NCI-H1417 treated with DMSO at 0.1 percent for 48 hours (cell line): ENCODE measurements around the gene WNT3A.

Experiments used
- DNase-seq: peaks from one replicate; lab custom pipeline; 2025; lab: John Stamatoyannopoulos, UW

WNT3A gene

DNA sequence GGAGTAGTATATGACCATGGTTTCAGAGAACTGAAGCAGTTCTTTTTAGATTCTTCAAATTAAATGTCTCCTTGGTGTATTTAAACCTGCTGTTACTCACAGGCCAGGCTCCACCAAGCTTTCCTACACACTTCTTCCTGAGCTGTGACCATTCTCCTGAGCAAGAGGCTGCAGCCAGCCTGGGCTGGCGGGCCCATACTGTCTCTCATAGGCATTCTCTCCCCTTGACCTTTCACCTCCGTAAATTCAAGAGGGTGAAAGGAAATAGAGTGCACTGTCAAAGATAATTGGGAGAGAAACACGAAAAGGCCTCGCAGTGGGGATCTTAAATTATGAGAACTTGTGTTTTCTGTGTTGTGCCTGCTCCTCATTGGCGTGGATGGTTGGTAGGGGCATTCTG lies 78.0 kb downstream of the WNT3A start:
- no peak for DNase-seq

DNA sequence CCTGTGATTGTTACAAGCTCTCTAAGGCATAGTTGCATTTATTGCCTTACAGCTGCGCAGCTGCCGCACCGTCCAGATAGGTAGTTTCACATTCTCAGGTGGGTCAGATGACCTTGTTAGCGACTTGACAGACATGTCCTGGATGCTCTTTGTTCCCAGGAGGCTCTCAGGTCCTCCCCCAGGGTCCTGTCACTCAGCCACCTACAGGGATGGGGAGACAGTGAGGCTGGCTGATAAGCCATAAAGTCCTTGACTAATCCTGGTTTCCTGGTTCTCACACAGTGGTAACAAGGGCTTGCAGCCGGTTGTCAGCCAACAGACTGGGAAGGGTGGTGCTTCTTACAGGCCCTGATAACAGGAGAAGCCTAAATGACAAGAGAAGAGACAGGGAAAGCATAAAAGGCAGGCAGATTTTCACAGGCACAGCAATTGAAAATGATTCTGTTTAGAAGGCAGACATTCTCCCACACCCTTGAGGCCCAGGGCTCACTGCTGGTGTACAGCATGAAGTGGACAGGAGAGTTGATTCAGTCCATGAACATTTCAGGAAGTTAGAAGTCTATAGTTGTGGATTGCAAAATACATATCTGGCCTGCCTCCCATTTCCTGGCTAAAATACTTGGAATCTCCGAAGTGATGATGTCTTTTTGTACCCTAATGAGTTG lies 78.6 kb downstream of the WNT3A start:
- no peak for DNase-seq

GRCh38 chr1:228087771-228088251 lies 81.0 kb downstream of the WNT3A start:
- no peak for DNase-seq

GRCh38 chr1:228088586-228089498 lies 82.0 kb downstream of the WNT3A start:
- DNase-seq: no peak

- DNase-seq: no peak
Observed at GRCh38 chr1:228089519-228090380, 83.0 kb downstream of the WNT3A start.

DNA sequence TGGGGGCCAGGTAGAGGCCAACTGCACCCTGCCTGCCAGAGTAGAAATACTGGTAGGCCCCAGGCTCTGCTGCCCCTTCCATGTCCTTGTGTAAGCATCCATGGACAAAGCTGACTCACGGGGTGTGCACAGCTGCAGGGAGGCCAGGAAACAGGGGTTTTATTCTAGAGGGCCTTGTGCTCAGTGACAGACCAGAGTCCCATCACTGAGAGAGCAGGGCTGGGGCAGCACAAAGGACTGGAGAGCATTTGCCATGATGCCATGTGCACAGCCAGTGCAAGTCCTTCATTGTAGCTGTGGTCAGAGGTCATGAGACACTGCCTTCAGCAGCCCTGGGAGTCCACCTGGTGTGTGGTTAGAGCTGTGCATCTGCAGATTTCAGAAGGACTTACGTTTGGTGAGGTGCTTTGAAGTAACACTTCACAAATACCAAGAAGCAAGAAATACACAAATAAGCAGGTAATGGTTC lies 83.8 kb downstream of the WNT3A start:
- no peak for DNase-seq

DNA sequence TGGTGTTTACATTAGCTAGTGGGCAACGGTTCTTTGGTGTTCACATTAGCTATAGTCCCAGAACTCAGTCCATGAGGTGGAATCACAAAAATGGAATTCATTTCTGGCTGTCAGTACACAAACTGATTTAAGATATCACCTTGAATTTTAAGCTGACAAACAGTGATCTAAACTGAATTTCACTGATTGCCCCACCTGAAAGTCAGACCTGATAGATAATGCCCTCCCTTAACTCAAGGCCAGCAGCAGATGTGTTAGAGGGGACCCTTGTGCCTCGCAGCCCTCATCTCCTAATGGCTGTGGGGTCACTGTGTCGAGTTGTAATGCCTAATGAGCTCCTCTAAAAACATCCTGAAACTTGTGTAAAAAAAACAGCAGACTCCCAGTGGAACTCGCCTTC lies 84.3 kb downstream of the WNT3A start:
- DNase-seq: no peak

DNA sequence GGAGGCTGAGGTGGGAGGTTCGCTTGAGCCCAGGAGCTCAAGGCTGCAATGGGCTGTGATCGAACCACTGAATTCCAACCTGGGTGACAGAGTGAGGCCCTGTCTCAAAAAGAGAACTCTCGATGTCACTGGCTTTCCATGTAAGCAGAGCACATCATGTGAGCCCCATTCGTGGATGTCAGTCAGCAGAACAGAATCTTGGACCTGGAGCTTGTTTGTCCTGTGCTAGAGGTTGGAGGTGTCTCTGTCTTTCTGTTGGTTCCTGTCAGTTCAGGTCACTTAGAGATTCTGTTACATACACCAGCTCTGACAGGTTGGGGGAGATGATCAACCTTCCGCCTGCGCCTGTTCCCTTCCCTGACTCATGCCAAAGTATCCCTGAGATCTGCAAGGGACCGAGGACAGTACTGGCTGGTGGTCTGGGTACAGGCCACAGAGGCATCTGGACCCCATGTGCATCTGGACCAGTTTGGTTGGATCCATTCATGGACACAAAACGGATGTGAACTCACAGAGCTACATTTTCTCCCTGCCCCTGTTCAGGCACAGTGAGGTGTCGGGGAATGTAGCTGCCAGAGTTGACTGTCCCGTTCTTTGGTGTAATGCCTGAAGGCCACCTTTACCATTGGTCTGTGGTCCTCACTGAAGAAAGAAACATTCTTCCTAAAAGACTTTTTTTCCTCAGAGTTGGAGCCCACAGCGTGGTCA lies 85.7 kb downstream of the WNT3A start:
- no peak for DNase-seq

- DNase-seq: no peak
Observed at GRCh38 chr1:228093050-228093906, 86.5 kb downstream of the WNT3A start.

GRCh38 chr1:228094432-228095016 lies 87.7 kb downstream of the WNT3A start:
- no peak for DNase-seq

- no peak for DNase-seq
Observed at GRCh38 chr1:228095161-228095560, 88.4 kb downstream of the WNT3A start.

DNA sequence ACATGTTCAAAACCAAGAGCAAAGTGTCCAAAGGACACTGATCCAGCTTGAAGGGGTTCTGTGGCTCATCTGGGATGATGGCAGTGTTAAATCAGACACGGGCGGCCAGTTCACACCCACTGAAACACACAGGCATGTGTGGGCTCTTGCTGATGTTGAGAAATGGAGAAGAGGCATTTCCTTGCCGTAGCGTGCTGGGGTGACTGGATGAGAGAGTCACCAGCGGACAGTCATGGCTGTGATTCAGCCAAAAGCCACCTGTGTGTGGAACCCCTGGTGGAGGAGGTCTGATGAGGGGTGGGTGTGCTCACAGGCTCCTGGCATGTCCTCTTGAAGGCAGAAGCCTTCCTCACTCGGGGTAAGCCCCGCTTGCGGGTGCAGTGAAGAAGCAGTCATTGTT lies 89.1 kb downstream of the WNT3A start:
- DNase-seq: no peak

GRCh38 chr1:228096416-228097332 lies 89.9 kb downstream of the WNT3A start:
- DNase-seq: no peak

- DNase-seq: no peak
Observed at GRCh38 chr1:228097333-228098081, 90.7 kb downstream of the WNT3A start.

DNA sequence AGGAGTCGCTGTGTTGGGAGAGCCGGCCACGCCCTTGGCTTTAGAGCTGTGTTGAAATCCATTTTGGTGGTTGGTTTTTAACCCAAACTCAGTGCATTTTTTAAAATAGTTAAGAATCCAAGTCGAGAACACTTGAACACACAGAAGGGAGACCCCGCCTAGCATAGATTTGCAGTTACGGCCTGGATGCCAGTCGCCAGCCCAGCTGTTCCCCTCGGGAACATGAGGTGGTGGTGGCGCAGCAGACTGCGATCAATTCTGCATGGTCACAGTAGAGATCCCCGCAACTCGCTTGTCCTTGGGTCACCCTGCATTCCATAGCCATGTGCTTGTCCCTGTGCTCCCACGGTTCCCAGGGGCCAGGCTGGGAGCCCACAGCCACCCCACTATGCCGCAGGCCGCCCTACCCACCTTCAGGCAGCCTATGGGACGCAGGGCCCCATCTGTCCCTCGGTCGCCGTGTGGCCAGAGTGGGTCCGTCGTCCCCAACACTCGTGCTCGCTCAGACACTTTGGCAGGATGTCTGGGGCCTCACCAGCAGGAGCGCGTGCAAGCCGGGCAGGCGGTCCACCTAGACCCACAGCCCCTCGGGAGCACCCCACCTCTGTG lies 91.6 kb downstream of the WNT3A start:
- no peak for DNase-seq

DNA sequence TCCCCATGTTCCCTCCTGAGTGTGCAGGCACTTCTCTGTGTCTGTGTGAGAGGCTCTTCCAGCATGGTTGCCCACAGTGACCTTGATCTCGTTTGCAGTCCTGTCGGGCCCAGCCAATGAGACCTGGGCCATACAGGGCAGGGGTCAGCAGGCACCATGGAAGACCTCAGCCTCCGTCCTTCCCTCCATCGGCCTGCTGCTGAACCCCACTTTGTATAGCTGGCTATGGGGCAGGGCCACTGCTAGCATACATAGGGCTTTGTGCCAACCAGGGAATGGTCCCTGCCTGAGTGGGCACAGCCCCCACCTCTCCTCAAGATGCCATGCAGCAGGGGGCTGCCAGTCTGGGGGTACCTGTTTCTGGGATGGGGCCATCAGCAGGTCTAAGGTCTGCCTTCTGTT lies 92.5 kb downstream of the WNT3A start:
- DNase-seq: no peak

- DNase-seq: no peak
Observed at GRCh38 chr1:228100822-228101613, 94.2 kb downstream of the WNT3A start.
